Panc1 (cell line): ENCODE measurements around the gene PIPOX. TPM values are rescaled to one million over a fixed set of nuclear protein-coding genes. Genes with fewer than 3 reads are reported as not detected.

ENCODE experiments used
- ATAC-seq: fragments of 200-7000 bp; cut with Tn5 transposase; 2 replicates; pipeline ENCODE4 v1.9.1; 2020; ENCODE audit warnings: mild to moderate bottlenecking, moderate library complexity
- BruUV-seq: library from RNA; stranded (reverse); fragments of 400-500 nt; replicated peaks from 2 replicates; lab custom pipeline; 2021; lab: Mats Ljungman, UMichigan
- CTCF ChIA-PET: fragments of 300-600 bp; sonication (Branson Sonifier 250); formaldehyde crosslinking; loops from one replicate; lab custom pipeline; 2022; ENCODE audit warnings: antibody characterized with exemption; lab: Charles Lee
- POLR2A ChIA-PET: fragments of 300-600 bp; sonication (Branson Sonifier 250); formaldehyde crosslinking; loops from one replicate; lab custom pipeline; 2022; ENCODE audit warnings: antibody characterized with exemption; lab: Charles Lee
- DNase-seq: peaks from one replicate; pipeline ENCODE4 v3.0.0-alpha.2; 2010; ENCODE audit warnings: low read depth, low spot score
- H3K27ac ChIP-seq: 2 replicates; pipeline ENCODE4 v1.5.1; 2011; ENCODE audit warnings: mild to moderate bottlenecking, low read length, inconsistent platforms
- H3K27me3 ChIP-seq: fragments of 200-500 bp; sonication (Bioruptor generic); 2 replicates; pipeline ENCODE4 v1.6.0; 2014; ENCODE audit warnings: low read length, inconsistent platforms; ENCODE audit not compliant: control insufficient read depth, insufficient read depth
- H3K36me3 ChIP-seq: fragments of 200-500 bp; sonication (Bioruptor generic); 2 replicates; pipeline ENCODE4 v1.5.1; 2014; ENCODE audit warnings: inconsistent platforms, mild to moderate bottlenecking, low read length, moderate library complexity; ENCODE audit not compliant: control insufficient read depth, insufficient read depth
- H3K4me1 ChIP-seq: 2 replicates; pipeline ENCODE4 v1.5.1; 2011; ENCODE audit warnings: inconsistent platforms, mild to moderate bottlenecking, low read length, moderate library complexity; ENCODE audit not compliant: control insufficient read depth, insufficient read depth
- H3K4me3 ChIP-seq, 2 experiments: 2 replicates each; pipeline ENCODE4 v1.5.1; 2011 to 2012; ENCODE audit warnings: low read depth in 2 of 2, low read length in 2 of 2, mild to moderate bottlenecking in 2 of 2, inconsistent platforms in 1 of 2, moderate library complexity in 1 of 2
- H3K9me3 ChIP-seq: fragments of 200-500 bp; sonication (Bioruptor generic); 2 replicates; pipeline ENCODE4 v1.5.1; 2014; ENCODE audit warnings: low read depth, mild to moderate bottlenecking, inconsistent platforms, low read length, moderate library complexity; ENCODE audit not compliant: control insufficient read depth, insufficient read depth
- POLR2AphosphoS5 ChIP-seq: IDR thresholded peaks from 2 replicates; pipeline ENCODE4 v1.6.1; 2012; ENCODE audit warnings: mild to moderate bottlenecking, low read depth, low read length, moderate library complexity
- SIN3A ChIP-seq: IDR thresholded peaks from 2 replicates; pipeline ENCODE4 v1.6.1; 2012; ENCODE audit warnings: low read depth, mild to moderate bottlenecking, low read length, moderate library complexity, borderline replicate concordance; ENCODE audit not compliant: insufficient read depth
- TCF7L2 ChIP-seq: IDR thresholded peaks from 2 replicates; pipeline ENCODE4 v1.6.1; 2011; ENCODE audit warnings: mild to moderate bottlenecking, low read depth, low read length, inconsistent platforms
- in situ Hi-C: cut with HindIII; loops from 2 replicates; pipeline ENCODE4 v1.10.0; 2016; ENCODE audit warnings: low sequenced_read_pairs, low pct_unique_long_range_greater_than_20kb
- intact Hi-C: fragments of 100-400 bp; cut with micrococcal nuclease; formaldehyde crosslinking; loops from one replicate; pipeline ENCODE4 v1.10.0; 2022; ENCODE audit not compliant: unreplicated experiment
- total RNA-seq: library from RNA; stranded (reverse); gene quantifications from one replicate; pipeline ENCODE4 v1.2.1, GENCODE V29; 2021; ENCODE audit not compliant: unreplicated experiment
- TF ChIP-seq, protein P1 (sequence below), 2 experiments: IDR thresholded peaks; 2 replicates each; pipeline ENCODE4 v1.6.1; 2011 to 2012; ENCODE audit warnings: low read depth in 2 of 2, control low read depth in 1 of 2, low read length in 1 of 2, mild to moderate bottlenecking in 1 of 2, moderate library complexity in 1 of 2; ENCODE audit not compliant: insufficient read depth in 1 of 2
- TF ChIP-seq, protein P2 (sequence below): fragments of 450-650 bp; IDR thresholded peaks from 2 replicates; pipeline ENCODE4 v1.5.1; 2017; ENCODE audit warnings: mild to moderate bottlenecking

Gene PIPOX
- total RNA-seq, 1 experiment from 2014 or later: 2.4 TPM

DNA sequence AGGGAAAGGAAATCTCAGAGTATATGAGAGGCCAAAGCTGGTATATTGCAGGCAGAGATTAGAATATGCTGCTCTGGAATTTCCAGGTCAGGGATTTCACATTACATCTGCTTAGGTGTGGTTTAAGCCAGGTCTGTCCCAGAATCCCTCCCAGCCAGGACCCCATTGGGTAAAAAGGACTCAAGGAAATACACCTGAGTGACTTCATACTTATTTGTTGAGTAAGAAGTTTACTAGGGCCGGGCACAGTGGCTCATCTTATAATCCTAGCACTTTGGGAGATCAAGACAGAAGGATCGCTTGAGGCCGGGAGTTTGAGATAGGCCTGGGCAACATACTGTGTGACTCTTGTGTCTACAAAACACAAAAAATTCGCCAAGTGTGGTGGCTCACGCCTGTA, 7.2 kb downstream of the PIPOX start:
- intact Hi-C loops (no loop called here), in situ Hi-C loops (no loop called here)
- ChIA-PET CTCF (interaction anchor here (1.5 kb wide), 1 partner anchor 85 kb away, joined by 4 read pairs; no protein-coding TSS in a partner anchor), POLR2A (no interaction called here)
- Histone ChIP-seq H3K36me3 (no peaks in the 10 kb centered on the region), H3K27me3 (peaks cover 13% of the 10 kb centered on the region), H3K9me3 (no peaks in the 10 kb centered on the region), H3K4me3 (no peak overlapping the region), H3K4me1 (no peaks in the 10 kb centered on the region), H3K27ac (no peak overlapping the region)
- ATAC-seq (no peak), DNase-seq (no peak)
- TF ChIP-seq, protein P1, sequence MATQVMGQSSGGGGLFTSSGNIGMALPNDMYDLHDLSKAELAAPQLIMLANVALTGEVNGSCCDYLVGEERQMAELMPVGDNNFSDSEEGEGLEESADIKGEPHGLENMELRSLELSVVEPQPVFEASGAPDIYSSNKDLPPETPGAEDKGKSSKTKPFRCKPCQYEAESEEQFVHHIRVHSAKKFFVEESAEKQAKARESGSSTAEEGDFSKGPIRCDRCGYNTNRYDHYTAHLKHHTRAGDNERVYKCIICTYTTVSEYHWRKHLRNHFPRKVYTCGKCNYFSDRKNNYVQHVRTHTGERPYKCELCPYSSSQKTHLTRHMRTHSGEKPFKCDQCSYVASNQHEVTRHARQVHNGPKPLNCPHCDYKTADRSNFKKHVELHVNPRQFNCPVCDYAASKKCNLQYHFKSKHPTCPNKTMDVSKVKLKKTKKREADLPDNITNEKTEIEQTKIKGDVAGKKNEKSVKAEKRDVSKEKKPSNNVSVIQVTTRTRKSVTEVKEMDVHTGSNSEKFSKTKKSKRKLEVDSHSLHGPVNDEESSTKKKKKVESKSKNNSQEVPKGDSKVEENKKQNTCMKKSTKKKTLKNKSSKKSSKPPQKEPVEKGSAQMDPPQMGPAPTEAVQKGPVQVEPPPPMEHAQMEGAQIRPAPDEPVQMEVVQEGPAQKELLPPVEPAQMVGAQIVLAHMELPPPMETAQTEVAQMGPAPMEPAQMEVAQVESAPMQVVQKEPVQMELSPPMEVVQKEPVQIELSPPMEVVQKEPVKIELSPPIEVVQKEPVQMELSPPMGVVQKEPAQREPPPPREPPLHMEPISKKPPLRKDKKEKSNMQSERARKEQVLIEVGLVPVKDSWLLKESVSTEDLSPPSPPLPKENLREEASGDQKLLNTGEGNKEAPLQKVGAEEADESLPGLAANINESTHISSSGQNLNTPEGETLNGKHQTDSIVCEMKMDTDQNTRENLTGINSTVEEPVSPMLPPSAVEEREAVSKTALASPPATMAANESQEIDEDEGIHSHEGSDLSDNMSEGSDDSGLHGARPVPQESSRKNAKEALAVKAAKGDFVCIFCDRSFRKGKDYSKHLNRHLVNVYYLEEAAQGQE (IDR thresholded peaks at IDR 0.05; ENCODE audit: insufficient read depth in 1 of 2, low read depth in 2 of 2, low read length in 1 of 2): no peak
- TF ChIP-seq, protein P2, sequence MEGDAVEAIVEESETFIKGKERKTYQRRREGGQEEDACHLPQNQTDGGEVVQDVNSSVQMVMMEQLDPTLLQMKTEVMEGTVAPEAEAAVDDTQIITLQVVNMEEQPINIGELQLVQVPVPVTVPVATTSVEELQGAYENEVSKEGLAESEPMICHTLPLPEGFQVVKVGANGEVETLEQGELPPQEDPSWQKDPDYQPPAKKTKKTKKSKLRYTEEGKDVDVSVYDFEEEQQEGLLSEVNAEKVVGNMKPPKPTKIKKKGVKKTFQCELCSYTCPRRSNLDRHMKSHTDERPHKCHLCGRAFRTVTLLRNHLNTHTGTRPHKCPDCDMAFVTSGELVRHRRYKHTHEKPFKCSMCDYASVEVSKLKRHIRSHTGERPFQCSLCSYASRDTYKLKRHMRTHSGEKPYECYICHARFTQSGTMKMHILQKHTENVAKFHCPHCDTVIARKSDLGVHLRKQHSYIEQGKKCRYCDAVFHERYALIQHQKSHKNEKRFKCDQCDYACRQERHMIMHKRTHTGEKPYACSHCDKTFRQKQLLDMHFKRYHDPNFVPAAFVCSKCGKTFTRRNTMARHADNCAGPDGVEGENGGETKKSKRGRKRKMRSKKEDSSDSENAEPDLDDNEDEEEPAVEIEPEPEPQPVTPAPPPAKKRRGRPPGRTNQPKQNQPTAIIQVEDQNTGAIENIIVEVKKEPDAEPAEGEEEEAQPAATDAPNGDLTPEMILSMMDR: no peak
- no TSS peak for BruUV-seq

DNA sequence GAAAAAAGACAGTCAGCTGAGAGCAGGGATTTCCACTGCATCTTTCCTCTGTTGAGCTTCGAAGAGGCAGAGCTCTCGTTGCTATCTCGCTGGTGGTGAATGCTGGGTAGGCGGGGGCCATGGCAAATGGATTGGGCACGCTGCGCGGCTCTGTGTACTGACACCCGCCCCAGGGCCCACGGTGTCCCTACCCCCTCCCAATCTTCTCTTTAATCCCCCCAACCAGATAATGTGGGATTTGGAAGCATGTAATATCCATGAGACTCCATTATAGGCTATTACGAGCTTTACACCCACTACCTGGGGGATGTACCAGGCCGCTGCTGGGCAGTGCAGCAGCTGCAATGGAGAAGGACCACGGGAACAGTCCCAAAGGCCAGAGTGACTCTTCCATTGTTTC, 8.3 kb downstream of the PIPOX start:
- ChIA-PET CTCF (interaction anchor here (1.5 kb wide), 1 partner anchor 86 kb away, joined by 4 read pairs; no protein-coding TSS in a partner anchor), POLR2A (interaction anchor here (0.6 to 0.7 kb wide), 2 partner anchors 16 to 106 kb away, joined by 3 to 4 read pairs; no protein-coding TSS in a partner anchor)
- Histone ChIP-seq H3K27me3 (peaks cover 13% of the 10 kb centered on the region), H3K4me3 (no peak overlapping the region), H3K36me3 (no peaks in the 10 kb centered on the region), H3K27ac (no peak overlapping the region), H3K4me1 (no peaks in the 10 kb centered on the region), H3K9me3 (no peaks in the 10 kb centered on the region)
- ATAC-seq (no peak), DNase-seq (no peak)
- TF ChIP-seq, protein P2: no peak
- no peak for TF ChIP-seq SIN3A
- TF ChIP-seq TCF7L2: no peak
- TF ChIP-seq, protein P1 (IDR thresholded peaks at IDR 0.05; ENCODE audit: insufficient read depth in 1 of 2, low read depth in 2 of 2, low read length in 1 of 2): no peak
- TF ChIP-seq POLR2AphosphoS5: no peak
- intact Hi-C loops (no loop called here), in situ Hi-C loops (no loop called here)
- BruUV-seq: no TSS peak
